ENCODE data around the gene SYT5.

SYT5 gene

GRCh38 chr19:55146705-55147273 lies 33.3 kb downstream of the SYT5 start:
- DNase-seq (ENCODE audit: low spot score) = no peak

- peak; percentile 56 for DNase-seq (ENCODE audit: low spot score)
Measured at GRCh38 chr19:55146078-55146704, 33.9 kb downstream of the SYT5 start.

- DNase-seq (ENCODE audit: low spot score) = no peak
Measured at GRCh38 chr19:55145232-55145631, 34.9 kb downstream of the SYT5 start.

- DNase-seq (ENCODE audit: low spot score) = no peak
Measured at GRCh38 chr19:55141696-55142095, 38.4 kb downstream of the SYT5 start.

- DNase-seq (ENCODE audit: low spot score) = no peak
Measured at GRCh38 chr19:55137915-55138314, 42.2 kb downstream of the SYT5 start.

DNA sequence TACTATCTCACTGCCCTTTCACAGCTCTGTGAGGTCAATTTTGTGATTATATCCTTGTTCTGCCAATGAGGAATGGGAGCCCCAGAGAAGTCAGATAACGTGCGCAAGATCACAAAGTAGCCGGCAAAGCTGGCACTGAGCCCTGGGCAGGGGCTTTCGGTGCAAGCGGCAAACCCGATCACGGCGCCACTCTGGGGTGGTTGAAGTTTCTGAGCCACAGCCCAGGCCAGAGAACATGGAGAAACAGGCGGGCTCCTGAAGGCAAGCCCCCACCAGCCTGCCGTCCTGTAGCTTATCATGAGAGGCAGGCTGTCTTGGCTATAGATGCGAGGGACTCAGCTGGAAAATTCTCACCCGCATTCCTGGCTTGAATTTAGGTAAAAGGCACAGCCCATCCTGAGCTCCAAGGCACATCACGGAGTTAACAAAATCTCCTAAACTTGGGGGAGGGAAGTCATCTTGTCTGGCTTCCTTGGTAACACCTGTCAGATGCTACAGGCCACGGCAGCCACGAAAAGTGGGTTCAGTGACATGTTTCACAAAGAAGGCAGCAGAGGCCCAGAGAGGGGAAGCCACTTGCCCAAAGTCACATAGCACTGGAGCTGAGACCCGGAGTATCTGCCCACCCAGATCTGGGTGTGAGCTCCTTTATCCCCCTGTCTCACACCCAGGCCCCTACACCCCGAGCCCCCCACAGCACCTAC lies 43.5 kb downstream of the SYT5 start:
- no peak for DNase-seq (ENCODE audit: low spot score)

GRCh38 chr19:55134736-55135135 lies 45.4 kb downstream of the SYT5 start:
- DNase-seq (ENCODE audit: low spot score) = no peak

DNA sequence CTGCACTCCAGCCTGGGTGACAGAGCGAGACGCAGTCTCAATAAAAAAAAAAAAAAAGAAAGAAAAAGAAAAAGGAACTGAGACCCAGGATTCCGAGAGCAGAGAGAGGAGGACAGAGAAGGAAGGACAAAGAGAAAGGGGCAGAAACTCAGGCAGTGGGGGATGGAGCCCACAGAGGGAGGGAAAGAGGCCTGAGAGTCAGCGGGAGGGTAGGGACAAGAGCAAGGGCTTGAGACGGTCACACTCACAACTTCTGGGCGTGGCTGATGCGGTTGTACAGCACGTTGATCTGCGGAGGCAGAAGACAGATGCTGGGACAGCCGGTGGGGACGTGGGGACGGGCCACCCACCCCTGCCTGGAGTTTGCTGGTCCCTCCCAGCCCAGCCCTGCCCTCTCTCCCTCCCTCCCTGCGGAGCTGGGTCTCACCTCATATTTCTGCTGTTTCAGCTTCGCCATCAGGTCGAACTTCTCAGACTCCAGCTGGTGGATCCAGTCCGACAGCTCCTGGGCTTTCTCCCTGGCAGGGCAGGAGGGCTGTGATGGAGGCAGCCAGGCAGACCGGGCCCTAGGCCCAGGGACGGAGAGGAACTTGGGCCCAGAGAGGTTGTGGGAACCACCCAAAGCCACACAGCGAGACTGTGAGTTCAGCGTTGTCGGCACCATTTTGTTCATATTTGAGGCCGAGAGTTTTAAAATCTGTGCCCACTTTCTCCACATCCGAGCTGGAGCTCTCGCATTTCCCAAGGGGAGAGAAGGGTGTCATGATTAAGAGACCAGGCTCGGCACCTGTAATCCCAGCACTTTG lies 46.2 kb downstream of the SYT5 start:
- DNase-seq (ENCODE audit: low spot score) = no peak

- DNase-seq (ENCODE audit: low spot score) = no peak
Measured at GRCh38 chr19:55132453-55133129, 47.5 kb downstream of the SYT5 start.

DNA sequence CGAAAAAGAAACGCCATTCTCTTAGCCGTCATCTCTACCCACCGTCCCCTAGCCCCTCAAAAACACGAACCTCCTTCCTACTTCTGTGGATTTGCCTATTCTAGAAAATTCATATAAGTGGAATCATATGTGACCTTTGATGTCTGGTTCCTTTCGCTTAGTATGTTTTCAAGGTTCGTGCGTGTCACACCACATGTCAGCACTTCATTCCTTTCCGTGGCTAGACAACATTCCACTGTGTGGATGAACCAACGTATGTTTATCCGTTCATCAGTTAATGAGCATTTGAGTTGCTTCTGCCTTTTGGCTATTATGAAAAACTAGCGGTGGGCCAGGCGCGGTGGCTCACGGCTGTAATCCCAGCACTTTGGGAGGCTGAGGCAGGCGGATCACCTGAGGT lies 48.7 kb downstream of the SYT5 start:
- peak; percentile 47 for DNase-seq (ENCODE audit: low spot score)
